Activated T-cell treated with anti-CD3 and anti-CD28 coated beads, Interleukin-2, amount 50 U/mL, for 24 hours (primary cell): ENCODE measurements around the gene CASQ1.

Experiments
- DNase-seq: peaks from one replicate; pipeline ENCODE4 v3.0.0-alpha.2; 2020
- H3K27ac Mint-ChIP-seq: 2 replicates; pipeline ENCODE4 v1.8.0; 2020; ENCODE audit warnings: mild to moderate bottlenecking, mixed read lengths
- H3K27me3 Mint-ChIP-seq: 2 replicates; pipeline ENCODE4 v1.8.0; 2020; ENCODE audit warnings: mixed read lengths
- H3K36me3 Mint-ChIP-seq: 2 replicates; pipeline ENCODE4 v1.8.0; 2020; ENCODE audit warnings: low read depth, mixed read lengths
- H3K4me1 Mint-ChIP-seq: 2 replicates; pipeline ENCODE4 v1.8.0; 2020; ENCODE audit warnings: low read depth, mixed read lengths
- H3K4me3 Mint-ChIP-seq: 2 replicates; pipeline ENCODE4 v1.8.0; 2020; ENCODE audit warnings: mild to moderate bottlenecking, moderate library complexity, mixed read lengths
- H3K9me3 Mint-ChIP-seq: 2 replicates; pipeline ENCODE4 v1.8.0; 2020; ENCODE audit warnings: mixed read lengths

Gene CASQ1

GRCh38 chr1:160206036-160206389, 15.6 kb downstream of the CASQ1 start:
- Mint-ChIP-seq H3K27ac (peak overlapping the region; percentile 93), H3K4me1 (peaks cover 57% of the 10 kb centered on the region), H3K27me3 (no peaks in the 10 kb centered on the region), H3K4me3 (peak overlapping the region; percentile 88), H3K36me3 (peaks cover 51% of the 10 kb centered on the region), H3K9me3 (no peaks in the 10 kb centered on the region)
- peak; percentile 63 for DNase-seq

GRCh38 chr1:160206421-160207117, 16.2 kb downstream of the CASQ1 start:
- H3K27ac Mint-ChIP-seq: peak overlapping the region; percentile 93
- H3K36me3 Mint-ChIP-seq: peaks cover 57% of the 10 kb centered on the region
- H3K4me3 Mint-ChIP-seq: peak overlapping the region; percentile 88

GRCh38 chr1:160207118-160207650, 16.8 kb downstream of the CASQ1 start:
- H3K27ac Mint-ChIP-seq: peak overlapping the region; percentile 93
- peaks cover 63% of the 10 kb centered on the region for H3K36me3 Mint-ChIP-seq
- H3K4me3 Mint-ChIP-seq: peak overlapping the region; percentile 88
- peaks cover 57% of the 10 kb centered on the region for H3K4me1 Mint-ChIP-seq
- no peak for DNase-seq
- no peaks in the 10 kb centered on the region for H3K9me3 Mint-ChIP-seq
- no peaks in the 10 kb centered on the region for H3K27me3 Mint-ChIP-seq

More at GRCh38 chr1:160206421-160207117, 16.2 kb downstream of the CASQ1 start:
- Mint-ChIP-seq H3K9me3 (no peaks in the 10 kb centered on the region), H3K4me1 (peaks cover 57% of the 10 kb centered on the region), H3K27me3 (no peaks in the 10 kb centered on the region)
- DNase-seq: no peak

GRCh38 chr1:160207771-160208556, 17.6 kb downstream of the CASQ1 start:
- no peak overlapping the region for H3K4me3 Mint-ChIP-seq
- H3K27me3 Mint-ChIP-seq: no peaks in the 10 kb centered on the region
- H3K4me1 Mint-ChIP-seq: peaks cover 57% of the 10 kb centered on the region
- no peak for DNase-seq
- peaks cover 71% of the 10 kb centered on the region for H3K36me3 Mint-ChIP-seq
- peak overlapping the region; percentile 79 for H3K27ac Mint-ChIP-seq
- H3K9me3 Mint-ChIP-seq: no peaks in the 10 kb centered on the region

GRCh38 chr1:160208557-160209320, 18.4 kb downstream of the CASQ1 start:
- Mint-ChIP-seq H3K36me3 (peaks cover 78% of the 10 kb centered on the region), H3K27ac (peak overlapping the region; percentile 79), H3K27me3 (no peaks in the 10 kb centered on the region), H3K4me1 (peaks cover 57% of the 10 kb centered on the region), H3K4me3 (no peak overlapping the region), H3K9me3 (no peaks in the 10 kb centered on the region)
- no peak for DNase-seq

- H3K27ac Mint-ChIP-seq: peak overlapping the region; percentile 79
- peaks cover 86% of the 10 kb centered on the region for H3K36me3 Mint-ChIP-seq
- no peaks in the 10 kb centered on the region for H3K9me3 Mint-ChIP-seq
- no peaks in the 10 kb centered on the region for H3K27me3 Mint-ChIP-seq
- H3K4me3 Mint-ChIP-seq: no peak overlapping the region
- no peak for DNase-seq
- H3K4me1 Mint-ChIP-seq: peaks cover 50% of the 10 kb centered on the region
Observed at GRCh38 chr1:160209321-160210046, 19.1 kb downstream of the CASQ1 start.

GRCh38 chr1:160210561-160210960, 20.2 kb downstream of the CASQ1 start:
- Mint-ChIP-seq H3K4me3 (no peak overlapping the region), H3K27me3 (no peaks in the 10 kb centered on the region), H3K36me3 (peaks cover 95% of the 10 kb centered on the region), H3K27ac (peak overlapping the region; percentile 79), H3K9me3 (no peaks in the 10 kb centered on the region), H3K4me1 (peaks cover 46% of the 10 kb centered on the region)
- DNase-seq: no peak

- H3K4me1 Mint-ChIP-seq: peaks cover 43% of the 10 kb centered on the region
- no peak for DNase-seq
- peak overlapping the region; percentile 79 for H3K27ac Mint-ChIP-seq
- no peaks in the 10 kb centered on the region for H3K27me3 Mint-ChIP-seq
- H3K4me3 Mint-ChIP-seq: no peak overlapping the region
- H3K36me3 Mint-ChIP-seq: peaks cover 99% of the 10 kb centered on the region
- H3K9me3 Mint-ChIP-seq: no peaks in the 10 kb centered on the region
Observed at GRCh38 chr1:160211046-160211790, 20.8 kb downstream of the CASQ1 start.

GRCh38 chr1:160214481-160215140, 24.2 kb downstream of the CASQ1 start:
- peaks cover 98% of the 10 kb centered on the region for H3K36me3 Mint-ChIP-seq
- no peaks in the 10 kb centered on the region for H3K27me3 Mint-ChIP-seq
- H3K4me1 Mint-ChIP-seq: peaks cover 11% of the 10 kb centered on the region
- H3K9me3 Mint-ChIP-seq: no peaks in the 10 kb centered on the region
- DNase-seq: no peak
- H3K4me3 Mint-ChIP-seq: no peak overlapping the region
- peak overlapping the region; percentile 42 for H3K27ac Mint-ChIP-seq

GRCh38 chr1:160216301-160216700, 25.9 kb downstream of the CASQ1 start:
- H3K27ac Mint-ChIP-seq: peak overlapping the region; percentile 42
- H3K9me3 Mint-ChIP-seq: no peaks in the 10 kb centered on the region
- no peak for DNase-seq
- no peak overlapping the region for H3K4me3 Mint-ChIP-seq
- H3K36me3 Mint-ChIP-seq: peaks cover 98% of the 10 kb centered on the region
- no peaks in the 10 kb centered on the region for H3K4me1 Mint-ChIP-seq
- no peaks in the 10 kb centered on the region for H3K27me3 Mint-ChIP-seq

- no peak for DNase-seq
- Mint-ChIP-seq H3K36me3 (peaks cover 98% of the 10 kb centered on the region), H3K4me1 (no peaks in the 10 kb centered on the region), H3K4me3 (no peak overlapping the region), H3K27ac (peak overlapping the region; percentile 68), H3K9me3 (no peaks in the 10 kb centered on the region), H3K27me3 (no peaks in the 10 kb centered on the region)
Observed at GRCh38 chr1:160217481-160218051, 27.2 kb downstream of the CASQ1 start.

- Mint-ChIP-seq H3K4me3 (no peak overlapping the region), H3K9me3 (no peaks in the 10 kb centered on the region), H3K4me1 (no peaks in the 10 kb centered on the region), H3K27ac (peak overlapping the region; percentile 48), H3K36me3 (peaks cover 98% of the 10 kb centered on the region), H3K27me3 (no peaks in the 10 kb centered on the region)
- no peak for DNase-seq
Observed at GRCh38 chr1:160219062-160219929, 28.9 kb downstream of the CASQ1 start.
